ENCODE results near the gene TMUB2.

- TF ChIP-seq CTCF (IDR thresholded peaks at IDR 0.05; ENCODE audit: low read depth, low read length) = no peak
- TF ChIP-seq EZH2phosphoT487 (IDR thresholded peaks at IDR 0.05; ENCODE audit: low read depth) = no peak
These were observed 17.7 kb downstream of the TMUB2 start for GRCh38 chr17:44204441-44204882.
